ENCODE measurements around the gene SLC23A1.
A peak's percentile ranks its signal among the peaks of the same experiment; 100 is the strongest.

The SLC23A1 gene

DNA sequence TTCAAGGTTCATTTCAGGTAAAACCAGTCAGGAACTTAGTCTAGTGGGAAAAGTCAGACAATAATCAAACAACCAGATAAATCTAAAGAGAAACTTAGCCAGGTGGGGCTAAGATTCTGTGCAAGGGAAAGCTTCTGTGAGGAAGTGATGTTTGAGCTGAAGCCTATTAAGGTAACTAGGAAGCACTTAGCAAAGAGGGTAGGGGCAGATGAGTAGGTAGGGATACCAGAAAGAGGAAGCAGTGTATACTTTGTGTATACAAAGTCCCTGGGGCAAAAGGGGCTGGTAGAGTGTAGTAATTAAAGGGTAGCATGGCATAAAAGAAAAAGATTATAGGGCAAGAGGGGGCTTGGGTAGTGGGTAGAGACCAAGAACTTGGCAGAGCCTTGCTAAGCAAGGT, 24.4 kb upstream of the SLC23A1 start:
- DNase-seq (ENCODE audit: low spot score) = no peak

DNA sequence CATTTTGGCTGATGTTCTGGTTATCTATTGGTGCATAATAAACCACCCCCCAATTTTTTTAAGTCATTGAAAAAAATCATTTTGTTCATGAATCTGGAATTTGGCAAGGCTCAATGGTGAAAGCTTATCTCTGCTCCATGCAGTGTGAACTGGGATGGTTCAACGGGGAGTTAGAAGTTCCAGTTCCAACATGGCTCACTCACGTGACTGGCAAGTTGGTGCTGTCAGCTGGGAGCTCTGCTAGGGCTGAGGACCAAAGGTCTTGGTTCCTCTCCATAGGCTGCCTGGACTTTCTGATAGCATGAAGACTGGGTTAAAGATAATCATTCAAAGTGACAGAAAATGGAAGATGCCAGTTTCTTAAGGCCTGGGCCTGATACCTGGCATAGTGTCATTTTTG, 23.9 kb upstream of the SLC23A1 start:
- DNase-seq (ENCODE audit: low spot score) = no peak

DNA sequence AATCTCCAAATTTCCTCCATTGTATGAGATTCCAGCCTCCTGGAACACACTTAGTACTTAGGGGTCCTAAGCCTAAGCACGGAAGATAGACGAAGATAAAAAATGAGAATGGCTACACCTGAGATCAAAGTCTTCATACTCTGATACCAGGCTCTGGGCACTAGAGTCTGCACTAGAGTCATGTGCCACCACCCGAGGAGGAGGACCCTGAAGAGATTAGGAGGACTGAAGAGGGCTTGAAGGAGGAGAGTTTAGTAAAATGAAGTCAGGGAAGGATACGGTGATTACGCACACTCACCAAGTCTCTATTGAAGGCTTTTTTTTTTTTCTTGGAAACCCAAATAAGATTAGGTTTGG, 21.4 kb upstream of the SLC23A1 start:
- no peak for DNase-seq (ENCODE audit: low spot score)

DNA sequence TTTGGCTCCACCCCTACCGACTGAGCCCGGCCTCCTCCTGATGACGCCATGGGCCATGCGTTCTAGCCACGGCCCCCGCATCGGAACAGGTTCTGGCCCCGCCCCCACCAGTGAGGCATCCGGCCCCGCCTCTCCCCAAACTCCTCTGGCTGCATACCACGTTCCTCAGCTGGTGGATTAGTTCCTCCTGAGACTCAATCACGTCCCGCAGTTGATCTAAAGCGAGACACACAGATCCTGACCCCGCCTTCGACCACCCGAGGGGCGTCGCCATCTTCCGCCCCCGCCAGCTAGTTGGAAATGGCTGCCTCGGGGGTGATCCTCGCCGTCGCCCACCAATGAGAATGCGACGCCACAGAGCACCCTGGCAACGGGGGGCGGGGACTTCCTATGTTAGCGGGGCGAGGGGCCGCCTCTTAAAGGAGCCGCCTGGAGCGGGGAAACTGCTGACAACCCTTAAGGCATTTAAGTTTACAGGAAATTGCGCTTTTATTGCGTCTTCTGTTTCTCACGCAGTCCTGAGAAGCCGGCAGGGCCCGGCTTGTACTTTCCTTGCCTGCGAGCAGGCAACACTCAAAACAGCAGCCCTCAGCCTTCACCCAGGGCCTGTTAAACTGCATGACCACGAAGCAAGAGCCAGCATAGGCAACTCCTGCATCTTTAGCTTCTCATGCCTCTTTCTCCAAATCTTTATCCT, 20.8 kb upstream of the SLC23A1 start, which contains the start of gene SPATA24:
SPATA24 (minus strand) TSS at position 303 of the 697 bp plus-strand sequence; CDS start at position 274, 29 bp downstream.
- peak; percentile 97 for DNase-seq (ENCODE audit: low spot score)

DNA sequence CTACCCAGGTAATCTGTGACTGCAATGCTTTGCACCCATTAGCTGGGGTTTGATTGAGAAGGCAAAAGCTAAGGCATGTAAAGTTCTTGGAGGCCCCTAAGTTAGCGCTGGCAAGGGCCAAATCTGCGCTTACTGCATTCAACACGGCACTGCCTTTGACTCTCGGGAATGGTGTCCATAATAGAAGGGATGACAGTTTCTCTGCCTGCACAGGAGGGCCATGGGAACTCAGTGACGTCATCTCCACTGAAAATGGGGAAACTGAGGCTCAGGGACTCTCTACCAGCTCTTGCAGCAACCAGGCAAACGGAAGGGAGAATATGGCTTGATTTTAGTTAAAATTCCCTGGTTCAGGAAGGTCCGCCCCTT, 20.3 kb upstream of the SLC23A1 start:
- no peak for DNase-seq (ENCODE audit: low spot score)

DNA sequence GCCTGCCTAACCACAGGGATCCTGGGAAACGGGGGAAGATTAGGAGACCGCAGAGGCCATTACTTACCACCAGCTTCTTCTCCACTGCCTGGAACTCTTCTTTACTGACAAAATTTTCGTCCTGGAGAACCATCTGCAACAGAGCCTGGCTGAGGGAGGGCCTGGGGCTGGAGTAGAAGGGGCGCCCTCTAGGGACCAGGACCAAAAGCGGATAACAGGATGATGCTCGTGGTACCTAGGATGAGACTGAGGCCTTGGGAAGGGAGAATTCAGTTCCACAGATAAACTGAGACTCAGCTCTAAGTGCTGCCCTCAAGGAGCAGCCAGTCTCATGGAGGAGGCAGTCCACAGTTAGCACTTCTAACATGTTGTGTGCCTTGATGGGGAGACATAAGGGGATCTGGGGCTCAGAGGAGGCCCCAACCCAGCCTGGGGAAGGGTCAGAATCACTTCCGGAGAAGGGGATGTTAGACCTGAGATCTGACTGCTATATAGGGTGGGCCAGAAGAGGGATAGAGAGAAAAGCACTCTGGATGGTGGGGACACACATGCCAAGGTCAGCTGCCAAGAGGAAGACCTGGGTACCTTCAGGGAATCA, 19.6 kb upstream of the SLC23A1 start:
- no peak for DNase-seq (ENCODE audit: low spot score)

DNA sequence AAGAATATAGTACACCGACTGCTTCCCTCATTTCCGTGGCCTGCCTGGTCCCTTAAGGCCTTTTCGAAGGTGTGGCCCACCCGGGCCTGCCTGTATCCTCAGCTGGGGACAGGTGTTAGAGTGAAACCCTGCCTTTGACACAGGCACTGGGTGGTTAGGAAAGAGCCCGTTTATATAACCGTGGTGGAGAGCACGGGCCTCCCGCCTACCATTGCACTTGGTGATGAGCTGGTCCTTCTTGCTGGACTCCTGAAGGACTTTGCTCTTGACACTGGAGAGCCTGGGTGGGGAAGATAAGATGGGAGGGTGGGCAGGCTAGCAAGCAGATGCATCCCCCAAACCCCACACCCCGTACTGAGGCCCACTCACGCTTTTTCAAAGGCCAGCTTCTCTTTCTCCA, 18.4 kb upstream of the SLC23A1 start:
- DNase-seq (ENCODE audit: low spot score) = no peak

DNA sequence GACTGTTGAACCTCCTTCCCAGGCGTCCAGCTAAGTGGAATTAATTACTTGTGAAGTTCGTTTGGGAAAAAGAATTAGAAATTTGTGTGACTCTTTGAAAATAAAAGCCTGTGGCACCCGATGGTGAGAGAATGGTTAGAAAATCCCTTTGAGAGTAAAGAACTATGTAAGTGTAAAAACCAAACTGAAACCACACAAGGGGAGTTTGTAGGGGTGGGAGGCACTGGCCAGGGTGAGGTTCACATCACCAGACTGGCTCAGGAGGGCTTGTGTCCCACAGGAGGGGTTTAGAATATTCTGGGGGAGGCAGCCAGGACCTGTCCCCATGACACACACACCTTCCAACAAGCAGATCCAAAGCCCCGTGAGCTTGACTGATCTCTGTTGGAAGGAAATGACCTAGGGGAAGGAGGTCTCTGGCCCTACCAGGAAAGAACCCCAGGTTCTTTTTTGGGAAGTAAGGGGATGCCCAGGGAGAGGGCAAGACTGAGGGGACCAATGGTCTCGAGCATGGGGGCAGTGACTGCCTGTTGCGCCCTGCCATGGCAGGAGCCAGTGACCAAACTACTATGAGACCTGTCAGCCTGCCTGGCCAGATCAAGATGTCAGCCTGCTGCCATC, 16.5 kb upstream of the SLC23A1 start:
- no peak for DNase-seq (ENCODE audit: low spot score)

DNA sequence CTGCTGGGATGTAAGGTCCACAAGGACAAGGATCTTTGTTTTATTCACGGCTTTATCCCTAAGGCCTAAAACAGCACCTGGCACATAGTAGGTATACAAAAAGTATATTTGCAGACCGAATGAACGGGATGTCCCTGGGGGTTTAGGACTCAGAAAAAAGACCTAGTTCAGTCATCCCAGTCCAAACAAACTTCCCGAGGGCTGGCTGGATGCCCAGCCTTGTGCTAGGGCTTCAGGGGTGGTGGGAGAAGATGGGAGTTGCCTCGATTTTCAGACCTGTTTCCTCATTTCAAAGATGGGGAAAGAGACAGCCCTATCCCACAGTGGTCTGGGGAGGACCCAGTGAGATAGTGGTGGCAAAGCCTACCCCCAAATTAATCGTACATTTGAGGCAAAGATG, 14.8 kb upstream of the SLC23A1 start:
- no peak for DNase-seq (ENCODE audit: low spot score)

DNA sequence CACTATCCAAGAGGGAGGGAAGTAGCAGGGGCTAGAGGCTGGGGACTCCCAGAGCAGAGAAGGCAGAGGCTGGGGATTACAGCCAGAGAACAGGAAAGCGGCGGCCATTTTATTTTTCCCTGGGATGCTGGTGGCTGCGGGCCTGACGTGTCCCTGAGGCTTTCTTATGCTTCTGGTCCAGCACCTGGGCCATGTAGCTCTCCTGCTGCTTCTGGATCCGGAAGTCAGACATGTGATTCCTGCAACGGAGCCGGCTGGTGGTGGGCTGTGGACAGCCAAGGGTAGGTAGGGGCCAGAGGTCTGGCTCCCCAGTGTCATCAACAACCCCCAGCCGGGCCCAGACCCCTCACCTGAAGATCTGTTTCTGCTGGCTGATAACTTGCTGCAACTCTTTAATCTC, 13.6 kb upstream of the SLC23A1 start:
- no peak for DNase-seq (ENCODE audit: low spot score)

DNA sequence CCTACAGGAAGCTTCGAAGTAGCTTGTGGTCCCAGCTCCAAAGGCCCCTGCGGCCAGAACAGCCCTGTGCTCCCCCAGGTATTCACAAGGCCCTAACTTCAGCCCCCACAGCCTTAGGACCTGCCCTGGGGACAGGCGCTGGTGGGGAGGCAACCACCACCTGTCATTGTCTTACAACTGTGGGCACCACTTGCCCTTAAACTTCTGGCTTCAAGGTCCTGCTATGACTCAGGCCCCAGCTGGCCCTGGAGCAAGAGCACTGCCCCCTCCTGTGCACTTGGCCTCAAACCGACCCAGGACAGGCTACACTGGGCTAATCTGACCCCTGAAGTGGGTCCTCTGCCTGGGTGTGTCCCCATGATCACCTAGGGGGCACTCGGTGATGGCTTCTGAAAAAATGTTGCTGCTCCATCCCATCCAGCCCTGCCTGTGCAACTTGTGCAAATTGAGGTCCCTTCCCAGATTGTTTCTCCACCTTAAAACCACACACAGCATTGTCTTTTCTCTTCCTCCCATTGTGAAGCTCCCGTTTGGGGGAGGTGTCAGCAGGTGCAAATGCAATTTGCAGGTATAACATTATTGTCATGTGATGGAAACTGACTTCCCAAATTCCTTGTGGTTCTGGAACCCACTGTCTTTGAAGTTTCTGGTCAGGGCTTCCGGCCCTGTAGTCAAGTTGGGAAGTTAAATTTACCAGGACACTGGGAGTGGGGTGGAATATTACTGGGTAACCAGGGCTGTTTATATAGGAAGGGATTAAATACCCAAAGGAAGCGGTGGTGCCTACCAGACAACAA, 12.9 kb upstream of the SLC23A1 start:
- no peak for DNase-seq (ENCODE audit: low spot score)

DNA sequence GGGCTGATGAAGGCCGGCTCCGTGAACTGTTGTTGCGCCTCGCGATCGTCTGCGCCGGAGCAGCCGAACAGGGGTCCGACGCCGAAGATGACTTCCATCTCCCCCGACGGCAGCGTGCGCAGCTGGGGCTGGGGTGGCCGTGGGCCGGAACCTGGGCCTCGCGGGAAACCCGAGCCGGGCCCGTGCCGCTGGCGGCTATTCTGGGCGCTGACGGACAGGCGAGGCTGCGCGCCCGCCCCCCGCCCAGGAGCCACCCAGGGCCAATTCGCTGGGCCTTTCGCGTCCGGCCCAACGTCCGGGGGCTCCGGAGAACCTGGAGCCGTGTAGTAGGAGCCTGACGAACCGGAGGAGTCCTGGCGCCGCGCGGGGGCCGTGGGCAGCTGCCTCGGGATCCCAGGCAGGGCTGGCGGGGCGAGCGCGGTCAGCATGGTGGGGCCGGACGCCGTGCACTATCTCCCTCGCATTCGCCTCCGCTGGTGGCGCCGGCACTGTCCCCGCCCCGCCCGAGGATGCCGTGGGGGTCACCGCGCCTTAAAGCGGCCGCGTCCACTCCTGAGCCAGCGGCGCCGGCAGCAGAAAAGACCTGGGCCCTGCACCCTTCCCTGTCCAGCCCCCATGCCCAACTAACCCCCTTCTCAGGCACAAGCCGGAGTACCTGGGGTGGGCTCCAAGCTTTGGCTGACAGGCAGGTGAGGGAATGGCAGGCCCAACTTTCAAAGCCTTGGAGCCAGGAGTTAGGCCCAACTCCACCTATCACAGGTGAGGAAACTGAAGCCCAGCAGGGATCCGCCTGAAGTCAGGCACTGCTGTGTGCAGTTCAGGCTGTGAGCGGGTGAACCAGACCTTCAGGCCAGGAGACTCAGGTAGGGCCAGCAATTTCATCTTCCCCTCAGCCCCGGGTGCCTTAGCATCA, 11.8 kb upstream of the SLC23A1 start, which contains the start of gene PROB1:
PROB1 (minus strand) TSS at position 451 of the 913 bp plus-strand sequence; CDS start at position 428, 23 bp downstream.
- DNase-seq (ENCODE audit: low spot score) = no peak

DNA sequence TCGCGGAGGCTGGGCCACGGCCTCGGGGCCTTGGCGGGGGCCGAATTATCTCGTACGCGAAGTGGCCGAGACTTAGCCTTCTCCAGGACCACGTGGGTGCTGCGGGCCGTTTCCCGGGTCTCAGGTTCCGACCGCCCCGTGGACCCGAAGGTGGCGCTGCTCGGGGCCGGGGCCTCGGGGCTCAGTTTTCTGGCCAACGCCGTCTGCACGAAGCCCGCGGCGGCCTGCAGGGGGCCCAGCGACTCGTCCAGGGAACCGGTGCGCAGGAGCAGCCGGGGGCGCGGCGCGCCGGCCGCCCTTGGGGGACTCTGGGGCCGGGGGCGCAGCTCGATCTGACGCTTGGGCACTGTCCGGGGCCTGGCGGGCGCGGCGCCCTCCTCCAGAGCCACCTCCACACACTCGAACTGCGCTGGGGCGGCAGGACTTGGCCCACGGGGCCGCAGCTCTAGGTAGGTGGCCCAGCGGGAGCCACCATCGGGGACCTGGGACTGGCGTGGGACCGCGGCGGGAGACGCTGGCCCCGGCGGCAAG, 11.1 kb upstream of the SLC23A1 start:
- DNase-seq (ENCODE audit: low spot score) = peak; percentile 58

DNA sequence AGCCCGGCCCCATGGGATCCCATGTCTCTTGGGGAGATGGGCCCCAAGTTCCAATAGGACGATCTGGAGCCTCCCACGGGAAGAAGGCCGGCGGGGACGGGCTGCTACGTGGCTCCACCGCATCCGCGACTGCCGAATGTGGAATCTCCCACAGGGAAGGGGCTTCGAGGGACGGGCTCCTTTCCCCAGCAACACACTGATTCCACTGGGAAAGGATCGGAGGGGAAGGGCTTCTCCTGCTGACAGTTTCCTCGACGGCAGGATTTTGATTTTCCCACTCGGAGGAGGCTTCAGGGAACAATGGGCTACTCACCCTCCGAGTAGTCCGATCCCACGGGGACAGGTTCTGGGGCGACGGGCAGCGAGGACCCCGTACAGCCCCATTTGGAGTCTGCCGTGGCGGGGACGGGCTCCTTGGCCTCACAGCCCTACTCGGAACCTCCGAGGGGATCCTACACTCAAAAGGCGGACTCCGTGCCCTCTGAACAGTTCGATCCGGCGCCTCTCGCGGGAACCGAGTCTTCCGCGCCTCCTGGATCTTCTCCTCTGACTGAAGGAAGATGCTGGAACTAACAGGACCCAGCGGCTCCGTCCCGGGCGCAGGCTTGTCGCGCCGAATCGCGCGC, 10.5 kb upstream of the SLC23A1 start:
- DNase-seq (ENCODE audit: low spot score) = no peak

DNA sequence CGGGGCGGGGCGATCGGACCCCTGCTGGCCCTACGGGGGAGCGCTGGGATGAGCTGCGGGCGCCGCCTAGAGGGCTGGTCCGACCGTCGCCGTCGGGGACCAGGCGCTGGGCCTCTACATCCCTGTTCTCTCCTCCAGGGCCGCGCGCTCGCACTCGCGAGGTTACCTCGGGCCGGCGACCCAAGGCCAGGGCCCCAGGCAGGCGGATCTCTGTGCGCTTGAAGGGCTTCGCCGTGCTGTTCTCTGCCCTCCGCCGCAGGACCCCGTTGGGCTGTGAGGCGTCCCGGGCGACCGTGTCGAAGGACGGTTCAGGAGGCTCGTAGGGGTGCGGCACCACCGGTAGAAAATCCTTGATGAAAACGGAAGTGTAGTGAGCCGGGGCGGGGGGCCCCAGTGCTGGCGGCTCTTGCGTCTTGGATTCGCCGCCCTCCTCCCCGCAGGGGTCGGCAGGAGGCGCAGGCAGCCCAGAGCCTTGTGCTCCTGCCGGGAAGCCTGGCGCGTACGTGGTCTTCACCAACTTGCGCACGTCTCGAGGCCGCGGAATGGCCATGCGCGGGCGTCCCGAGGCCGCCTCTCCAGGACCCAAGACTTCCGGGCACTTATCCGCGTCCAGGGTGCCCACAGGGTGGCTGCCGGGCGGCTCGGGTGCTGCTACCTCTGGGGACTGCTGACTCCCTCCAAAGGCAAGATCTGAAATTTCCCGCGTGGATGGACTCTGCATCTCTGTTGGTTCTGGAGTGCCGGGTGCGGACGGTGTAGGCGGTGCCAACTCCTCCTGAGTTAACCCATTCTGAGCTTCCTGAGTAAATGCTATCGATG, 9.8 kb upstream of the SLC23A1 start:
- DNase-seq (ENCODE audit: low spot score) = peak; percentile 77

DNA sequence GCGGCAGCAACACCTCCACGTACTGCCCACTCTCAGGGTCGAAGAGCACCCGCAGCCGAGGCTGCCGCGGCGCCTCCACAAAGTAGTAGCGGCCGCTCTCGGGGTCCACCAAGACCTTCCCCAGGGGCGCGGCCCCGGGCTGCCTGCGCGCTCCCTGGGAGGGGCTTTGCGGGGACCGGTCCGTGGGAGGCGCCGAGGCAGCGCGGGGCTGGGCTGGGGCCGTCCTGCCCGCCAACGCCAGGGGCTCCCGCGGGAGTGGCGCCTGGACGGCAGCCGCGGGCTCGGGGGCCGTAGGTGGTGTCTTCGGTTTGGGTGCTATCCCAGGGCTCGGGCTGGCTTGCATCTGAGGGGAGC, 9.2 kb upstream of the SLC23A1 start:
- DNase-seq (ENCODE audit: low spot score) = no peak

DNA sequence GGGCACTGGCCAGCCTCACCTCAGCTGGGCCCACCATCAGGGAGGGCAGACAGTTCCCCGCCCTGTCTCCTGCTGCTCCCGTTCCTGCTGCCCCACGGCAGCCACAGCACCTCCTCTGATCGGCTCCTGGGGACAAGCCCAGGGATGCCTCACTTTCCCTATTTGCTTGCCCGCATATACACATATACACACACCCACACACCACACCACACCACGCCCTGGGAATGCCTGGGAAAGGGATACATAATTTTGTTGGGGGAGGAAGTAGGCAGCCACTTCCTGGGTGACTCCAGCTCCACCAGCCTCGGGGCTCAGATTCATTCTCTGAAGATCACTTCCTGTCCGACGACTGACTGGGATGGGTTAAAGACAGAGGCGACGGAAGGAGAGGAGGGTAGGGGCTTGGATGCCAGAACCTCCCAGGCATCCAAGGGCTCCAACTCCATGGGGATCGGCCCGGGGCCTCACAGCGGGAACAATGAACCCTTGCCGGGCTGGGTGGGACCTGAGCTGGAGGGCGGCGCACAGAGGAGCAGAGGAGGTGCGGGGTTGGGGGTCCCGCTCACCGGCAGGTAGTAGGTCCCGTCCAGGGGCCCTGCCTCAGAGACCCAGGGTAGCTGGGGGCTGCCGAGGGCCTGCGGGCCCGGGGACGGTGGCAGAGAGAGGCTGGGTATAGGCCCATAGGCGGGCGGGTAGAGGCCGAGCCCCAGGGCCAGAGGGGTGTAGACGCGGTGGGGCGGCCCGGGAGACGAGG, 8.7 kb upstream of the SLC23A1 start:
- no peak for DNase-seq (ENCODE audit: low spot score)

DNA sequence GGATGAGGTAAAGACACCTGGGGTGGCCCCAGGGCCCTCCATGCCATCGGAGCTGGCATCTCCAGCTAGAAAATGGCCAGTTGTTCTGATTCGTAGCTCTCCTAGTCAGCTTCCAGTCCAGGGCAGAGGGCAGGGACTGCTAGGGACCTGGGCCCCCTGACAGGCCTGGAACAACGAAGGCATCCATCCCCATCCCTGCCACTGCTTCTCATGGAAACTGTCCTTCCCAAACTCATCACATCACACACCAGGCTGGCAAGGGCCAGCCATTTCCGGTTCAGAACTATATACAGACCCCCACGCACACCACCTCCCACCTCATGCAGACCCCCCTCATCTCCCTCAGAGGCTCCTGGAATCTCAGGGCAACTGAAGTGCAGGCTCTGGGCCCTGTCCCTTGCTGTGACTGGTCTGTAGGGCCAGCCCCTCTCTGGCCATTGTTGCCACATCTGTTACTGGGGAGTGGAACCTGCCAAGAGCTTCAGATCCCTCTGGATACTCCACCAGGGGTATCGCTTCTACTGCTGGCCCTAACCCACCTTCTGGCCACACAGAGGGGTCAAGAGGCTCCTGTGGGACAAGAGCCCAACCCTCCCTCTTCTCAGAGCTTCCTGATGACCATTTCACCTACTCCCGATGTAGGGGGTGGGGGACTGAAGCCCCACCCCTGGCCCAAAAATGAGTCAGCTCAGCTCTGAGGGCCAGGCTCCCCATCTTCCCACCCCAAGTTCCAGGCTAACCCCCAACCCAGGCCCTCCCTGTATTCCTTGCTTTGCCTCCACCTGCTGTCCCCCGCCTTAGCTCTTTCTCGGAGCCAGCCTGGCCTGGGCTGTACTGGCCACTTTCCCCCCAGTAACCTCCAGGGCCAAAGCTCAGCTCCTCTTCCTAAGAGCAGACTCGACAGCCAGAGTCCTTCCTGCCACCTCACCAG, 7.8 kb upstream of the SLC23A1 start:
- no peak for DNase-seq (ENCODE audit: low spot score)
